ENCODE measurements around the gene ESRP2.

The ESRP2 gene

GRCh38 chr16:68214726-68215125, 21.2 kb downstream of the ESRP2 start:
- no peak for DNase-seq

DNA sequence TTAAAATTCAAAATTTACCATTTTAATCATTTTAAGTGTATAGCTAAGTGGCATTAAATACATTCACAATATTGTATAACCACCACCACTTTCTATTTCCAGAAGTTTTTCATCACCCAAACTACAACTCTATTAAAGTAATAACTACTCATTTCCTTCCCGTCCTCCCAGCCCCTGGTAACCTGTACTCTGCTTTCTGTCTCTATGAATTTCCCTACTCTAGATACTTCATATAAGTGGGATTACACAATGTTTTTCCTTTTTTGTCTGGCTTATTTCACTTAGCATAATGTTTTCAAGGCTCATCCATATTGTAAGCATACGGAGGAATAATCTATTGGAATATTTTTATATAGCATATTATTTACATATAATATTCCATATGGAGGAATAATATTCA, 29.7 kb downstream of the ESRP2 start:
- no peak for DNase-seq

GRCh38 chr16:68202091-68202519, 33.8 kb downstream of the ESRP2 start:
- no peak for DNase-seq

GRCh38 chr16:68200088-68200783, 35.7 kb downstream of the ESRP2 start:
- no peak for DNase-seq

GRCh38 chr16:68197250-68197649, 38.7 kb downstream of the ESRP2 start:
- no peak for DNase-seq

GRCh38 chr16:68194251-68194650, 41.7 kb downstream of the ESRP2 start:
- DNase-seq, result no peak

- no peak for DNase-seq
Measured at GRCh38 chr16:68190736-68191510, 45.0 kb downstream of the ESRP2 start.

DNA sequence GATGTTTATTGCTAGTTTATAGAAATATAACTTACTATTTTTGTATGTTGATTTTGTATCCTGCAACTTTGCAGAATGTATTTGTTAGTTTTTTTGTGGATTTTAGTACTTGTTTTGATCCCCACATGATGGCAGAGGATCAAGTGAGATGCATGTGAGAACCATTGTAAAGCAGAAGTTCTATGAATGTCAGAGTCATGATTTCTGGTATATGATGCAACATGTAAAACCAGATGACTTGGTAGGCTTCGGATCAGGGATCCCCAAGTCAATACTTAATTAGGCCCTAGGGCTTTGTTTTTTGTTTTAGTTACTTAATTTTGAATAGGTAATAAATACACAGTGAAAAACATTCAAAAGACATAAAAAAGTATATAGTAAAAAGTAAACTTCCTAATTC, 45.8 kb downstream of the ESRP2 start:
- DNase-seq, result no peak

DNA sequence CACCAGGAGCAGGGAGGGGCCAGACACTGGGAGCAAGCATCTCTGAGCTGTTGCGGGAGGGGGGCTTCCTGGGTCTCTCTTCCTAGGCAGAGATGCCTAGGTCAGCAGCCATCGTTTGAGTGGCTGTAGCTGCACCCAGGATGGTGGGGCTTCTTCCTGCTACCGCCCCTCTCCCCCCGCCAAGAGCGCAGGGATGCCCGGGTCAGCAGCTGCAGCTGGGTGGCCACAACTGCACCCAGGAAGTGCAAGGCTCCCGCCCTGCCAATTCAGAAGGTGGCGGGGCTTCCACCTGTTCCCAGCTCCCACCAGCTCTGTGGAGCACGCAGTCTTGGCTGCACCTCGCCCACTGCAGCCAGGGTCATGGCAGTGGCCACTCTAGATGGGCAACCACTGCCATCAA, 47.8 kb downstream of the ESRP2 start:
- no peak for DNase-seq

DNA sequence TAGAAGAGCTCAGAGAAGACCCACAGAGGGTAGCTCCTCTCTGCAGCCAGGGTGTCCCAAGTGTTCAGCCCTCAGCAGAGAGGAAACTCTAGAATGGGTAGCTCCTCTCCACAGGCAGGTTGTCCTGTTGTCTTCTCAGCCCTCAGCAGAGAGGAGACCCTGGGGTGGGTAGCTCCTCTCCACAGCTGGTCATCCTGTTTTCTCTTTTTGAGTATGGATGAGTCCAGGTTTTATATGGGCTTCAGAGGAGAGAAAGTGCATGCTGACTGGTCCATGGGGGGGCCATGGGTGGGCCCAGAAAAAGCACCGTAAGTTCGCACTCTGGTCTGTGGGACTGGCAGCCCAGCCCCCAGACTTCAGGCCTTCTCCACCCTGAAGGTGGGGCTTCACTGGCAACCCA, 48.4 kb downstream of the ESRP2 start:
- DNase-seq, result no peak

DNA sequence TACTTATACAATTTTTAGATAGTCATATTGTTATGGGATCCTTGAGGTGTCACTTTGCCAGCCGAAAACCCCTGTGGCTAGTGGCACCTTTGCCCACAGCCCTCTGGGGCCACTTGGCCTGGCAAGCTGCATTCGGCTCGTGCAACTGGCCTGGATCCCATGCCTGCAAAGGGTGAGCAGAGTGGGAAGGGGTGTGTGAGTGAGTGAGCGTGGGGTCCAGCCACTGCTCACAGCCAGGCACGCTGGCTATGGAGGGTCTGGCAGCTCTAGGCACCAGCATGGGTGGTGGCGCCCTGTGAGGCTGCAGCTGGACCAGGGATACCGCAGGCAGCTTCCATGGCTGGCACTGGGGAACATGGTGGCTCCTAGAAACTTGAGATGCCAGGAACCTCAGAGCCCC, 49.0 kb downstream of the ESRP2 start:
- DNase-seq, result no peak

GRCh38 chr16:68183046-68183445, 52.9 kb downstream of the ESRP2 start:
- DNase-seq, result no peak

GRCh38 chr16:68179855-68180254, 56.1 kb downstream of the ESRP2 start:
- DNase-seq, result no peak

DNA sequence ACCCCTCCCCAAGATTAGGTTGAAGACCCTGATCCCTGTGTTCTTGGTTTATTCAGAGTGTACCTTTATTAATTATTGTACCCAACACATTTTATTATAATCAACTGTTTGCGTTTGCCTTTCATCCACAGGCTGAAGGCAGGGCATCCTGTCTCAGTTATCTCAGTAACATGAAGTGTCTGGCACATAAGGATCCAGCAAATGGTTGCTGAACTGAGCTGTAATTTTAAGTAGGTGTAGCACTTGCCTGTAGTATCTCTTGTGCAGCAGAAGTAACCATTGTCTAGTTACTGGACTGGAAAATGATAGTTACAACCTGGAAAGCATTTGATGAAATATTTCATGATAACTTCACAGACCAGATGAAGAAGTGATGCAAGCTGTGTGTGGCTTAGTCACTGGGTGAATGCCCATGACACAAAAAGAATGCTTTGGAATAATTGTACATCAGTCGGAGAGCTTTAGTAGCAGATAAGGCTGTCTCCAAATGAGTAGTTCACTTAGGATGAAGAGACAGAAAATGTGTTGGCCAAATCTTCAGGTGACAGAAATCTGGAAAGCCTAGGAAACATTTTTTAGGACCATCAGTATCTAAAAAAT, 56.6 kb downstream of the ESRP2 start:
- no peak for DNase-seq
